22Rv1 (cell line): ENCODE measurements around the gene EID3.

Source experiments
- CTCF ChIP-seq: fragments of 450-650 bp; IDR thresholded peaks from 2 replicates; pipeline ENCODE4 v1.5.1; 2017; ENCODE audit warnings: mild to moderate bottlenecking
- ZFX ChIP-seq: fragments of 450-650 bp; IDR thresholded peaks from 2 replicates; pipeline ENCODE4 v1.6.1; 2017; ENCODE audit warnings: antibody characterized with exemption, borderline replicate concordance

GRCh38 chr12:104290855-104291254, 12.7 kb upstream of the EID3 start:
- TF ChIP-seq CTCF (no peak), ZFX (no peak)
